Fibroblast of gingiva (primary cell): ENCODE measurements around the gene TPCN2.
"Not testable (repeated sequence)": the region's sequence is repeated elsewhere in the genome, so short reads cannot be mapped to it uniquely, and the experiment has no call there.

ENCODE experiments used
- DNase-seq: peaks from one replicate; pipeline ENCODE4 v3.0.0-alpha.2; 2011; ENCODE audit warnings: low read depth

The TPCN2 gene

DNA sequence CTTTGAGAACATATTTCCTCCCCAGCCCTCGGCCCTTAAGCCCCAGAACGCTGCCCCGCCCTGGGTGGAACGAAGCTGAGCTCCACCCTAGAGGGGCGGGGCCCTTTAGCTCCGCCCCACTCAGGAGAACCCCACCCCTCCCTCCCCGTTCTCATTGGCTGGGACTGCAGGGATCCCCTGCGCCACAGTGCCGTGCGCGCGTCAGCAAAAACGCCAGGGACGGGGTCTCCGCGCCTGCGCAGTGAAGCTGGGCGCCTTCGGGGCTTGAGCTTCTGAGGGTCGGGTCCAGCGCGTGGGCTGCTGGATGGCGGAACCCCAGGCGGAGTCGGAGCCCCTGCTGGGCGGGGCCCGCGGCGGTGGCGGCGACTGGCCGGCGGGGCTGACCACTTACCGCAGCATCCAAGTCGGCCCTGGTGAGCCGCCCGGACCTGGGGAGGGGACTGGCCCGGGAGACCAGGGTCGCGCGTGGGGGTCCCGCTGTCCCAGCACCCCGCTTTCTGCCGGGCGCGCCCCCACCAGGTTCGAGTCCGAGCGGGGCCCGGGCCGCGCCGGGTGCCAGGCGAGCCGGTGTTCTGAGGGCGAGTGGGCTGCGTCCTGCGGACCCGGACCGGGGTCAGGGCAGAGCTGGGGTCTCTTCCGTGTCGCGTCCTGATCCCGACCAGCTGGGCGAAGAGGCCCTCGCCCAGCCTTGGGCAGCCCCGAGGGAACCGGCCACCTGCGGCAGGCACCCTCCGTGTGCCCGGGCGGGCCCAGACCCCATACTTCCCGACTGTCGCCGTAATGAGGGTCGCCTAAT is at the start of gene TPCN2:
TSS of gene TPCN2 (plus strand) at position 239 of the 796 bp plus-strand sequence. CDS start at position 305, 66 bp downstream.
- DNase-seq, result peak; percentile 95

DNA sequence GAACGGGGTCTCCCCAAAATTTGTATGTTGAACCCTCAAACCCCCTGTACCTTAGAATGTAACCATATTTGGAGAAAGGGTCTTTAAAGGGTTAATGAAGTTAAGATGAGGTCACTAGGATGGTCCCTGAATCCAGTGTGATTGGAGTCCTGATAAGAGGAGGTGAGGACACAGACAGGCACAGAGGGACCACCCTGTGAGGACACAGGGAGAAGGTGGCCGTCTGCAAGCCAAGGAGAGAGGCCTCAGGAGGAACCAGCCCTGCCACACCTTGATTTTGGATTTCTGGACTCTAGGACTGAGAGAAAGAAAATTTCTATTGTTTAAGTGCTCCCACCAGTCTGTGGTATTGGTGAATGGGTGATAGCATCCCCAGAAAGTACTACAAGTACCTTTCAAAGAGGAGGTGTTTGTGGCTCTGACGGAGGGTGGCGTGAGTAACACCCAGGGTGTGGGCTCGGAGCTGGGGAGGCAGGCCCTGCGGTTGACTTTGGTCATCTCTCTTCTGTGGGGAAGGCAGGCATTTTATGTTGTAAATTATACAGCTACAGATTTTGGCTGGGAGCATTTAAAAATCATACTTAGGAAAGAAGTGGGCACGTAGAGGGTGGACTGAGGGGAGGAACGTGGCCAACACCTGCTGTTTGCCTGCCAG is 49.5 kb upstream of the TPCN2 start:
- no peak for DNase-seq

DNA sequence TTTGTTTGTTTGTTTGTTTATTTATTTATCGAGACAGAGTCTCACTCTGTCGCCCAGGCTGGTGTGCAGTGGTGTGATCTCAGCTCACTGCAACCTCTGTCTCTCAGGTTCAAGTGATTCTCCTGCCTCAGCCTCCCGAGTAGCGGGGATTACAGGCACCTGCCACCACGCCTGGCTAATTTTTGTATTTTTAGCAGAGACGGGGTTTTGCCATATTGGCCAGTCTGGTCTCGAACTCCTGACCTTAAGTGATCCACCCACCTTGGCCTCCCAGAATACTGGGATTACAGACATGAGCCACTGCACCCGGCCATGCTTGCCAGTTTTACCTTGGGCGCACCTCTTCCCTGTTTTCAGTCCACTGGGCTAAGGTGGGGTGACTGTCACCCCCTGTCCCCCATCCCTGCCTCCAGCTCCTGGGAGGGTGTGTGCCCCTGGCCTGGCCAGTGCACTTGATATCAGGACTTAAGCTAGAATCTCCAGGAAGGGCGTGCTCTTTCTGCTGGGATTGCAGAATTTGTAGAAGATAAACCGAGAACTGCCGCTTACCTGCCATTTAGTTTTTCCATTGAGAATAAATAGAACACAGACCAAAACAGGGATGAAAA is 48.9 kb upstream of the TPCN2 start:
- not testable (repeated sequence) for DNase-seq

DNA sequence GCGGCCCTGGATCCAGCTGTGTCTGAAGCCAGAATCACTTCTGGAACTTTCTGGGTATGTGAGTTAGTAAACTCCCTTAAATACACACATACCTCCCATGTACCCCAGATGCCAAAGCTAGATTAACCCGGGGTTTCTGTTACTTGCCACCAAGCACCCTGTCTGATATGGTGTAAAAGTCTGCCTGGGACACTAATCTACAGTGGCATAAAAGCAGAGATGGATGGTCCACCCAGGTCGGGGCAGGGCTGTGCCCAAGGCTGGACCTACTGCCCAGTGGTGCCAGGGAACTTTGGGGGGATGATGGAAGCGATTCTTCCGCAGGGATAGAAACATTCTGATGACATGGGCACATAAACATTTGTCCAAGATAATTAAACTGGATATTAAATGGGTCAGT is 48.3 kb upstream of the TPCN2 start:
- no peak for DNase-seq

DNA sequence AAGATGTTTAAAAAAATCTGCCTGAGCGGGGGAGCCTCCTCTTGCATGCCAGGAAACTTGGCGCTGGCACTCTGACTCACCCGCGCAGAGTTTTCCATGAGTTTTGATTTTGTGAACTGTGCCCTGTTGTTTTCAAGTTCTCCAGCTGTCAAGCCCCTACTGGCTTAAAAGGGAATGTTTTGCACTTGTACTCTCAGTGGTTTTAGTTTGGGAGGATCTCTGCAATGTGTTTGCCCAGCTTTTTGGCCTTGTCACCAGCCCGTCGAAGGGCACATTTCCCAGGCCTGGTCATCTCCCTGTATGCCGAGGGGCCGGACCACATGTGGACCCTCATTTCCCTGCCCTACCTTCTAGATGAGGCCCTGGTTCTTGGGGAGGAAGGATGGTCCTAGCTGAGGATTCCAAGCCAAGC is 47.9 kb upstream of the TPCN2 start:
- DNase-seq, result peak; percentile 88

DNA sequence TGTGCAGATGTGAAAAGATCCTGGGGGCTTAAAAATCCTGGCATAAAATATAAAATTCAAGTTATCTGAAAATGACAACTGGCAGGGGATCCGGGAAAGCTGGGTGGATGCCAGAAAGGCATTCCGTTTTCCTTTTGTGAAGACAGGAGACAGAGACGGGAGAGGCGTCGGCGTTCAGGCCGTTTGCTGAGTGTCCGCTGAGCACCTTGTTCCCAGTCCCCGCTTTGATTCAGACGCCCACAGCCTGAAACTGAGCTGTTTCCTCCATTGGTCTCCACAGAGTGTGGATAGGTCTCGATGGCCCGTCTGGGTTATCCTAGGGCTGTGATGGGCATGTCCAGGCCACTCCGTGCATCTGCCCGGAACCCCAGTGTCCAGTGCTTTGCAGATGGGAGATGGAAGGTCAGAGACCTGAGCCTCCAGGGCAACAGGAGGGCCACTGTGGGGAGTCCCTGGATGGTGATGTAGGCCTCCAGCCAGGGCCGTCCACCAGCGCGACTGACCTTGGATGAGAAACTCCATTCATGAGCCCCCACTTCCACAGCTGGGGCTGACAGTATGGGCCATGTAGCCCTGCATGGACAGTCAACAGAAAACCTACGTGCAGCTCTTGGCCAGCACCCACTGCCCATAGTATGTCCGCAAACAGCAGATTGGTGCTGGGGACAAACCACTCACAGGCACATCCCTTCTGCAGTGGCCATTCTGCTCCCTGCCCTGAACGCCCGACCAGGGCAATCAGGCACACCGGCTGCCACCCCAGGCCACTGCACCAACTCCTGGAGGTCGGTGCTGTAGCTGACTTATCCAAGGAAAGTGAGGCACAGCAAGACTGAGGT is 47.3 kb upstream of the TPCN2 start:
- no peak for DNase-seq

DNA sequence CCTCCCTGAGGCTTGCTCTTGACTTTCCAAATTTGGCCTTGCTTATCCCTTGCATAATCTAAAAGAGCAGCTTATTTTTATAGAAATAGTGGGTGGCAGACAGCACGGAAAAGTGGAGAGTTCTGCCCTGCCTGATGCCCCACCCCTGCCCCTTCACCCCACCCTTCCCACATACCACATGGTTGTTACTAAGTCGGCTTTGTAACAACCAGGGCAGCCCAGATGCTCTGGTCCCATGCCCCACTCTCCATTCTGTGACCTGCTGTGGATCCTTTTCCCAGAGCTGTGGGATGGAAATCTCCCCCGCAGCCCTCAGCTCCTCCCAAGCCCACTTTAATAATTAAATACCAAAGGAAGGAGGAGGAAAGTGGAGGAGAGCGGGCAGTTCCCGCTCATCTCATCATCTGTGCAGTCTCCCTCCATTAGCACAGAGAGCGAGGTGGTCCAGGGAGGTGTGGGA is 46.6 kb upstream of the TPCN2 start:
- peak; percentile 71 for DNase-seq

DNA sequence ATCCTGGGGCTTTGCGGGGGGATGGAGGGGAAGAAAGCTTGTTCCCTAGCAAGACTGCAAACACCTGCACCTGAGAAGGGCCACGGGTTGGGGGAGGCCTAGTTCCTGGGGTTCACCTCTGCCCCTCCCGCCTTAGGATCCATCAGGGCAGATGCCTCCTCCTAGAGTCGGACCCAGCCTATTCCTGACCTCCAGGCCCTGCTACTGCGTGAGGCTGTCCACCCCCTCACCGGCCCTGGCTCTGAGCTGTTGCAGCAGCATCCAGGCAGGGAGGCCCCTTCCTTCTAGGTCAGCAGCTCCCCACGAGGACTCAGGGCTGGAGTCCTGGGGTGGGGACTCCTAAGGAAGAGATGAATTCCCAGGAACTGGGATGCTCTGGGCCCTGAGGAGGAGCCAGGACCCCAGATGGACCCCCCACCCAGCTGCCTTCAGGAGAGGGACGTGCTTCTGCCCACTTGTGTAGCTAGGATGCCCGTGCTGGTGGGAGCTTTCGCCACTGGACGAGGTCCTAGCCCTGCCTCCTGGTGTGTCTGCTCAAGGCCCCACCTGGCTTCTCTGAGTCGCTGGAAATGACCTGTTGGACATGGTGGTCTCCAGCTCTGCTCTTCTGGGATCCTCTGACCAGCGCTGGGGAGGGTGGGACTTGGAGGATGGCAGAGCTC is 46.0 kb upstream of the TPCN2 start:
- DNase-seq, result no peak

DNA sequence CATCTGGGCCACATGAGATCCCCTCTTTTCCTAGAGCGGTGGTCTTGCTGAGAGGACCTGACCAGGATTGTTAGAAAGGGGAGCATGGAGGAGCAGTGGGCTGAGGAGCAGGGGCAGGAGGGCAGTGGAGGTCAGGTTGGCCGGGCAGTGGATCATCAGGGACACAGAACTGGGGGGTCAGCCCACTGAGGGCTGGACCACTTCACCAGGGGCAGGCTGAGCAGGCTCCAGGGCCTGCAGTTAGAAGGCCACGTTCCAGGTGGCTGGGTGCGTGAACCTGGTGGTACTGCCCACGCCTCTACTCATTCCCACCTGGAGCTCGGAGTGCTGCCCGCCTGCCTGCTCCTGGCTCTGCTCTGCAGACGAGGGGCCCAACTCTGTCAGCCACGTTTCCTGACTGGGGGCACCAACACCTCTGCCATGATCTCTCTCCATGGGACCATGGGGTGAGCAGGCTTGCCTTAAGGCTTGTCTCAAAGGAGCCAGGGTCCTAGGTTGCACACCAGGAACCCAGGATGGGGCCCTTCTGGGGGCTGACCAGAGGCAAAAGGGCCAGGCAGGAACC is 45.3 kb upstream of the TPCN2 start:
- DNase-seq, result no peak

DNA sequence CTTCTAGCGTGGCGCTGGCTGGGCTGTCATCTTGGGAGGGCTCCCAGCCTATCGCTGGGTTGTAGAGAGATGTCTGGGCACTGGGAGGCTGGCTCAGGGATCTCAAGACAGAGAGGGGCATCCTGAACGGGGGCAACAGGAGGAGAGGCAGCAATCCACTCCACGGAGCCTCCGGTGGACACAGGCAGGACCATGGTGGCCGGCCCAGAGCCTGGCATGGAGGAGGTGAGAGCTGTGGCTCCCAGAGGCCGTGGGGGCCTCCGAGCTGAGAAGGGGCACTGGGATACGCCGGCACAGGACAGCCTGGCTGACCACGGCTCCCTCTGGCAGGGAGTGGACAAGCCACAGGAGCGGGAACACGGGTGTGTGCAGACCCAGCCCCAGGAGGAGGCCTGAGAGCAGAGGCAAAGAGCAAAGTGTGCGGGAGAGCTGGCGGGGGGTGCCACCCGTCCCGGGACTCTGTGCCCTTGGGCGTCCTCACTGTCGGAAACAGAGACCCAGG is 44.8 kb upstream of the TPCN2 start:
- no peak for DNase-seq

DNA sequence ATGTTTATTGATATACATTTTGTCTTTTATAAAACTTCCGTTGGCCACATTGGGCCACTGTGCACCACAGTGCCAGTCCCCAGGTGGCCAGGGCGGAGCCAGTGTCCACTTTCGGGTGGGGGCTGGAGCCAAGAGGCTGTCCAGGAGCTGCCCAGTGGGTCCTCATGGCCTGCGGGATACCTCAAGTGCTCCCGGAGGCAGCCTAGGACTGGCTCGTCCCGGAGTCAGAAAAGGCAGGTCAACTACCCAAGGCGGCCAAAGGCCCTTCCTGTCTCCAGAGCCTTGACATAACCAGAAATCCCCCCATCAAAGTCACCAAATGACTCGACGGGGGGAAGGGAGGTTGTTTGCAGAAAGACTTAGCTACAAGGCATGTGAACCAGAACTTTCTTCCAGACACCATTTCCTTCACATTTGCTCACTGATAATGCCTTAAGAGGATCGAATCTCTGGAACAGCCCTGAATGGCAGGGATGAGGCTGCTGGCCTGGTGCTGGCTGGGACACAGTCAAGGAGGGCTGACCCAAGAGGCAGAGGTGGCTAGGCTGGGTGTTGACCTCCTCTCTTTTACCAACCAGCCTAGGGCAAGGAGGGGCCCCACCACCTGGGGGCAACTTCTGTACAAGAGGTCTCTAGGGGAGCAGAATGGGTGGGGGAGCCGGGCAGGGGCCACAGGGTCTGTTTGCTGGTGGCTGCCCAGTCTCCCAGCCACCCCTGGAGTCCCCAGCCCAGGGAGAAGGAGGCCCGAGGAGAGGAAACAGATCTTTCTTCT is 44.1 kb upstream of the TPCN2 start:
- DNase-seq, result no peak

DNA sequence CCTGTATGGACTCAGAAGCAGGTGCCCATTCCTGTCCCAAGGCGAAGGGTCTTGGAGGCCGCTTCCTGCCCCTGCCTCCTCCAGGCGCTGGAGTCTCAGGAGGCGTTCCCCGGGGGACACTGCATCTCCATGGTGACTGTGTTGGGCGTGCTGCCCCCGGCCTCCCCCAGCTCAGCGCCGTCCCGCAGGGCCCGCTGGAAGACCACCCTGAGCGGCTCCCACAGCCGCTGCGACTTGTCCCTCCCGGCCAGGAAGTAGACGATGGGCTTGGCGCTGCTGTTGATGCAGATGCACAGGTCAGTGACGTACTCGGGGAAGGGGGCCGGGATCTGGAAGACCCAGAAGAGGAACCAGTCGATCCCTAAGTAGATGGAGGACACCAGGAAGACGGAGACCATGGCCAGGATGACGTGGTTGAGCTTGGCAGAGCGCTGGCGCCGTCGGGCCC is 43.5 kb upstream of the TPCN2 start:
- no peak for DNase-seq

DNA sequence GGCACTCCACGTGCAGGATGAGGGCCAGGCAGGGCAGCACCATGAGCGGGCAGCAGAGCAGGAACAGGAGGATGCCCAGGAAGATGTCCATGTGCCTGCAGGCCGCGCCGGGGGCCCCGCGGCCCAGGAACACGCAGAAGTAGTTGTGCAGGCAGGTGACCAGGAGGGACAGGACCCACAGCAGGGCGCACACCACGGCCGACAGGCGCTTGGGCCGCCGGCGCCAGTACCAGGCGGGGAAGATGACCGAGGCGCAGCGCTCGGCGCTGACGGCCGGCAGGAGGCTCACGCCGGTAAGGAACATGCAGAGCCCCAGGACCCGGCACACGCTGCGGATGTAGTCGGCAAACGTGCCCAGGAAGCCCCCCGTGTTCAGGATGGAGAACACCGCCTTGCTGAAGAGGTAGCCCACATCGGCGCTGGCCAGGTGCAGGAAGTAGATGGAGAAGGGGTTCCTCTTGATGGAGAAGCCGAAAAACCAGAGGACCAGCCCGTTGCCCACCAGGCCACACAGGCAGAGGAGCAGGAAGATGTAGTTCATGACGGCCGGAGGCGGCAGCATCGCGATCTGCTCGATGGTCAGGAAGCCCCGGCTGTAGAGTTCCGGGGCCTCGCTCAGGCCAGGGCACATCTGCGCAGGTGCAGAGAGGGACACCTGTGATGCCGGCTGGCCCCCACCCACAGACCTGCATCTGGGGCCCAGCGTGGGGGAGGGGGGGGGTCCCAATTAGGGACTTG is 42.9 kb upstream of the TPCN2 start:
- no peak for DNase-seq

DNA sequence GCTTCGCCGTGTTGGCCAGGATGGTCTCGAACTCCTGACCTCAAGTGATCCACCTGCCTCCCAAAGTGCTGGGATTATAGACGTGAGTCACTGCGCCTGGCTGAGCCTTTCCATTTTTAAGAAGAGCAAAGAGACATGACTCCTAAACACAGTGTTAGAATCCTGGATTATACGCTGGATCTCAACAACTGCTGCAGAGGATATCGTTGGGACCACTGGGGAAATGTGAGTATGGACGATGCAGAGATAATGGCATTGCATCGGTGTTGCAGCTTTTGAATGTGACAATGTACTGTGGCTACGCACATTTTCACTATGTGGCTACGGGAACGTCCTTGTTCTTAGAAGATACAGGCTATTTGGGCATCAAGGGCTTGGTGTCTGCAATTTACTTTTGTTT is 41.9 kb upstream of the TPCN2 start:
- DNase-seq, result no peak

DNA sequence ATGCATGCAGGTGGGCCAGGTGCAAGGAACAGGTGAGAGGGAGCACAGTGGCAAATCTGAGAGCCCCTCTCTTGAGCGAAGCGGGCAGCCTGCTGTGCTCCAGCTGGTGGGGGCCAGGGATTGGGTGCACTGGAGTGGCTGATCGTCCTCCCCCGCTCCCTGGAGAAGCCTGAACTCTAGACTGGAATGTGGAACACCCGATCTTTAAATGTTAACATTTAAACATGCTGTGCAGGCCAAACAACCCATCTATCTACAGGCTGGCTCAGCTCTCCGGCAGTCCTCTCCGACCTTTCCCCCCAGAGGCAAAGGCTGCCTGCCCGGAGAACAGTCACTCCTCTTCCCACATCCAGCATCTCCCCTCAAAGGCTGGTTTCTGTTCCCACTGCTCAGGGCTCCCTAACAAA is 40.8 kb upstream of the TPCN2 start:
- peak; percentile 81 for DNase-seq

DNA sequence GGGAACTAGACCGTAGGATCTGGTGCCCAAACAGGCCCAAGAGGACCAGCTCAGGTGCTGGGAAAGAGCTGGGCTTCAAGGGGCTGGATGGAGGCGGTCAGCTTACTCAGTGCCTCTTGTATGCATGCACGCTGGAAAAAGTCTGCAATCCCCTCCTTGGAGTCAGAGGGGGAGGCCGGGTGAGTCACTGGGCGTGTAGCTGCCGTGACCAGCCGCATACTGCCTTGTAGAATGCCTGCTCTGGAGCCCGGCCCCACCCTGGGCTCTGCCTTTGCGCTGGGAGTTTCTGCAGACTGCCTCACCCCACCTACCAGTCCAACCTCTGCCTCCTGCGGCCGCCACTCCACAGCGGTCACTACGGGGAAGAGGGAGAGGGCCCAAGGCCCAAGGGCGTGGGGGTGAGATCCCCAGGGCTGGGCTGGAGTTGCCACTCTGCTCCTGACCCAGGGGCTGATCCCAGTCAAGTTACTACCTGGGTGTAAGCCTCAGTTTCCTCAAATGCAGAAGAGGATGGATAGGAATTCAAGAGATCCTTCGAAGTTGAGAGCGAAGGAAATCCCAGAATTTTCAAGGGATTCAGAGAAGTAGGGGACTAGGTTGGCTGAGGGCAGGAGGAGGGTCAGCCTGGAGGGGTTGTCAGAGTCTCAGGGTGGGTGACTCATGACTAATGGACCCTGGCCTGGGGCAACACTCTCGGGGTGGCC is 39.8 kb upstream of the TPCN2 start:
- DNase-seq, result peak; percentile 96

DNA sequence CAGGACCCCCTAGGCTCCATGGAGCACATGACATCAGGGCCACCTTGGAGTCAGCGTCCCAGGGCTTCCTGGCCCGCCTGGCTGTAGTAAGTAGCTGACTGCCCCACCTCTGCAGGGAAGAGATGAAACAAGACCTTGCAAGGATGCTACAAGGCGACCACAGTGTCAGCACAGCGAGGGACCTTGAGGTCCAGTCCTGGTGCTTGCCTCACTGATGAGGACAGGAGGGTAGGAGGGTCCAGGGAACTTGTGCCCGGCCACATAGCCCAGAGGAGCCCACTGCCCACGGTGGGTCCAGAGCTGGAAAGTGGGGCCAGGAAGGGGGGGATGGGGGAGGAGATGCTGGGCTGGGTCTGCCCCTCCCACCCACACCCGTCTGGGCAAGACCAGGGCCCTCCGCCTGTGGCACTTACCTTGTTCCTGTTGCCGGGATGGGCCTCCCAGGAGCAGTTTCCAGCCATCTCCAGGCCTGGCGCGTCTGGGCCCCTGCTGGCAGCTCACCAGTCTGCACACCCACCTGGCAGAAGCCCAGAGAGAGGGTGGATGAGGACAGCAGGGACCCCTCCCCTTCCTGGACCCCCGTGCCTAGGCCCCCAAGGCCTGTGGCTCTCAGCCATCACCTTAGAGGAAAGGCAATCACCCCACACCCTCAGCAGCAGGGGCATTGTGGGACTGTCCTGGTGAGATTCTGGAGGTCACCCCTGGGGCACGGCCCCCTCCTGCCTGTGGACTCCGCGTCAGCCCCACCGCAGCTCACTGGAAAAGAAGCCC is 39.1 kb upstream of the TPCN2 start:
- no peak for DNase-seq

DNA sequence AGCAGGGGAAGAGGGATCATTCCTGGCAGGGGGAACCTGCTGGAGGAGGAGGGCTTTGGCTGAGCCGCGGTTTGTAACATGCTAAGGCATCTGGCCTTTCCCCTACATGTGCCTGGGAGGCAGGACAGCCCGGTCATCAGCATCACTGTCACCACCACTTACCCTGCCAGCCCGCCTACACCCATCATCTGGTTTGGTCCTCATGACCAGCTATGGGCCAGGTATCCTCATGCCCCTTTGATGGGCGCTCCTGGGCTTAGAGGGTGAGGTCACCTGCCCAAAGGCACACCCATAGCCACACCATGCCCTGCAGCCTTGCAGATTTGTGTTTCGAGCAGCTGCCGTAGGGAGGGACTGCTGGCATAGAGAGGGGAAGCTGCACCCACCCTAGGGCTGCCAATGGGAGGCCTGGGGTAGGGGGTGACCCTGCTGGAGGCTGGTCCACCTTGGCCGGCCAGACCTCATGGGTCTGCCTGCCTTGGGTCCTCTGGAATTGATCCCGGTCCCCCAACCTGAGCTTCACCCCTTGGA is 38.3 kb upstream of the TPCN2 start:
- DNase-seq, result peak; percentile 47
